ENCODE data around the gene EMP3. TPM values are rescaled to one million over a fixed set of nuclear protein-coding genes. Genes with fewer than 3 reads are reported as not detected.

The EMP3 gene, protein sequence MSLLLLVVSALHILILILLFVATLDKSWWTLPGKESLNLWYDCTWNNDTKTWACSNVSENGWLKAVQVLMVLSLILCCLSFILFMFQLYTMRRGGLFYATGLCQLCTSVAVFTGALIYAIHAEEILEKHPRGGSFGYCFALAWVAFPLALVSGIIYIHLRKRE
- 19.0 and 30.5 TPM in 2 replicates for total RNA-seq

DNA sequence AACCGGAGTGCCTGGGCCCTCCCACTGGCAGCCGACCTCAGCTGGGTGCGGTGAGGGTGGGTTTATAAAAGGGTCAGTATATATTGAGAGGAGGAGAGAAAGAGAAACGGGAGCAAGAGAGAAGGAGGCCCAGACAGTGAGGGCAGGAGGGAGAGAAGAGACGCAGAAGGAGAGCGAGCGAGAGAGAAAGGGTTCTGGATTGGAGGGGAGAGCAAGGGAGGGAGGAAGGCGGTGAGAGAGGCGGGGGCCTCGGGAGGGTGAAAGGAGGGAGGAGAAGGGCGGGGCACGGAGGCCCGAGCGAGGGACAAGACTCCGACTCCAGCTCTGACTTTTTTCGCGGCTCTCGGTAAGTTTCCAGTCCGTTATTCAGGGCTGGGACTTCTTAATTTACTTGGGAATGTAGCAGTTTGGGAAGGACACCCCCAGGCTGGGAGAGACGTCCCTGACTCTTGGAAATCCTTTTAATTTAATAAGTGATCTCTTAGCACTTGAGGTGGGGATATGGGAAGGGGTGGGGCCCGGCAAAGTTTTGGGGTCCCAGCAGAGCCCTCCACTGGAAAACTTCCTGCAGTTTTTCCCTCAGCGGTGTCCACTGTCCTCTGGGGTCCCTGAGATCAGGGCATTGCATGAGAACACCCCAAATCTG is at the start of gene EMP3:
Gene EMP3 (plus strand): TSS at position 288 of the 646 bp plus-strand sequence. CDS start 1,293 bp downstream, outside the sequence.

DNA sequence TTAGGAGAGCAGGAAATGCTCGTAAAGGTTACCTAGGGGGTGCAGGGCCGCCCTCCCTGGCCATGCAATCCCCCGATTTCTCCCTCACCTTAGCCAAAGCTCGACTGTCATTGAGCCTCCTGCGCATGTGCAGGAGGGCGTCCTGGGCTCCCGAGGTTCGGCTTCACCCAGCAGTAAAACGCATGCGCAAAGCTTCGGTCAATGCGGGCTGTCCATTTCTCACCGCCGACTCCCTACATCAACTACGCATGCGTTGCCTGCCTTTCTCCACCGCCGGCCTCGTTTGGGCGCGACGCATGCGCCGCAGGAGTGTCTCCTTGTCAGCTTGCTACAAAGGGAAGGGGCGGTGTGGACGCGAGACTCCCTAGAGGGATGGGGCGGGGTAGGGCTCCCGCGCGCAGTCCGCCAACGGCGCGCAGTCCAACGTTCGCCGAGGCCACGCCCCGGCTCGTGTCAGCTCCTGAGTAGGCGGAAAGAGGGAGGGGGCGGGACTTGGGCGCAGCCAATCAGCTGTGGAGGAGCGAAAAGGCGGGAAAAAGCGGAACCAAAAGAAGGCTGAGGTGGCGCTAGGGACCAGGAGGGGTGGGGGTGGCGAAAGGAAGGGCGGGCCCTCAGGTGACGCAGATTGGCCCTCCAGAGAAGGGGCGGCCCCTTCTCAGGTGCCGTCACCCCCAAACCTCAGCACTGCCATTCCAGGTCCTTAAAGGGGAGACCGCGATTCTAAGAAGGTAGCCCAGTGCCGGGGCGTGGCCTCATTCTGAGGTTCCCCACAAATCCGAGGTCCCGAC is 38.7 kb downstream of the EMP3 start, which contains the start of the genes SYNGR4 and TMEM143:
Gene SYNGR4 (plus strand): TSS at position 558 of the 788 bp plus-strand sequence. CDS start 1,476 bp downstream, outside the sequence.
Gene TMEM143 (minus strand): TSS at position 131 of the 788 bp plus-strand sequence. CDS start 20 bp downstream, at position 111.

Other genes starting within 250 kb of the EMP3 start
- 0.56 TPM in 1 of 2 replicates, not detected in the other for gene PLA2G4C, start 214.7 kb upstream of the EMP3 start, total RNA-seq
- gene LIG1, start 155.2 kb upstream of the EMP3 start, total RNA-seq = 37.2 and 72.2 TPM in 2 replicates
- gene ZSWIM9, start 154.9 kb upstream of the EMP3 start, total RNA-seq = 1.7 and 2.0 TPM in 2 replicates
- gene CARD8, start 69.6 kb upstream of the EMP3 start, total RNA-seq = 4.5 and 8.3 TPM in 2 replicates
- 0.21 and 0.46 TPM in 2 replicates for gene ZNF114, start 55.5 kb upstream of the EMP3 start, total RNA-seq
- gene TMEM143, start 38.4 kb downstream of the EMP3 start, total RNA-seq = 4.7 and 5.1 TPM in 2 replicates
- not detected in 2 replicates for gene SYNGR4, start 38.8 kb downstream of the EMP3 start, total RNA-seq
- 85.5 and 149 TPM in 2 replicates for gene KDELR1, start 66.0 kb downstream of the EMP3 start, total RNA-seq
- 0.14 and 0.28 TPM in 2 replicates for gene GRIN2D, start 68.1 kb downstream of the EMP3 start, total RNA-seq
- gene GRWD1, start 120.4 kb downstream of the EMP3 start, total RNA-seq = 46.8 and 50.1 TPM in 2 replicates
- 0.05 and 0.42 TPM in 2 replicates for gene KCNJ14, start 130.0 kb downstream of the EMP3 start, total RNA-seq
- 33.1 and 53.2 TPM in 2 replicates for gene CYTH2, start 143.8 kb downstream of the EMP3 start, total RNA-seq
- gene LMTK3, start 186.3 kb downstream of the EMP3 start, total RNA-seq = 5.8 and 7.5 TPM in 2 replicates
- 60.3 and 60.8 TPM in 2 replicates for gene SULT2B1, start 226.6 kb downstream of the EMP3 start, total RNA-seq

Data from airway epithelial cell (primary cell).